ENCODE results near the gene C10orf143.

- no peak for TF ChIP-seq CTCF (IDR thresholded peaks at IDR 0.05)
- TF ChIP-seq POLR2A (IDR thresholded peaks at IDR 0.05): no peak
These were observed 36.0 kb downstream of the C10orf143 start for GRCh38 chr10:130074639-130075038.
